Mesendoderm (in vitro differentiated cells): ENCODE measurements around the gene CALCOCO1.
"Not testable (repeated sequence)": the region's sequence is repeated elsewhere in the genome, so short reads cannot be mapped to it uniquely, and the experiment has no call there.

Experiments
- DNase-seq: peaks from one replicate; pipeline ENCODE4 v3.0.0; 2013
- H2AK5ac ChIP-seq: 2 replicates; pipeline ENCODE4 v1.6.1; 2013; ENCODE audit warnings: low read length, inconsistent platforms
- H2BK120ac ChIP-seq: 2 replicates; pipeline ENCODE4 v1.6.1; 2013; ENCODE audit warnings: low read depth, mild to moderate bottlenecking, low read length, moderate library complexity, mixed read lengths
- H2BK15ac ChIP-seq: replicated peaks from 2 replicates; pipeline ENCODE4 v1.6.1; 2013; ENCODE audit warnings: low read depth, mild to moderate bottlenecking, moderate library complexity
- H2BK5ac ChIP-seq: 2 replicates; pipeline ENCODE4 v1.6.1; 2013; ENCODE audit warnings: low read length, inconsistent platforms
- H3K18ac ChIP-seq: 2 replicates; pipeline ENCODE4 v1.6.1; 2013; ENCODE audit warnings: mild to moderate bottlenecking, low read length, mixed read lengths
- H3K23ac ChIP-seq: one replicate; pipeline ENCODE4 v1.6.1; 2013; ENCODE audit warnings: low read length
- H3K27ac ChIP-seq: 2 replicates; pipeline ENCODE4 v1.5.1; 2013; ENCODE audit warnings: low read depth, mild to moderate bottlenecking, inconsistent platforms, low read length, moderate library complexity
- H3K27me3 ChIP-seq: 2 replicates; pipeline ENCODE4 v1.6.1; 2013; ENCODE audit warnings: low read length, control low read depth, mild to moderate bottlenecking, inconsistent platforms; ENCODE audit not compliant: insufficient read depth, poor library complexity
- H3K36me3 ChIP-seq: 2 replicates; pipeline ENCODE4 v1.6.1; 2013; ENCODE audit warnings: low read length, inconsistent platforms; ENCODE audit not compliant: control insufficient read depth, insufficient read depth
- H3K4ac ChIP-seq: one replicate; pipeline ENCODE4 v1.6.1; 2013; ENCODE audit warnings: low read depth, mild to moderate bottlenecking, low read length, moderate library complexity
- H3K4me1 ChIP-seq: 2 replicates; pipeline ENCODE4 v1.6.1; 2013; ENCODE audit warnings: low read depth, low read length, inconsistent platforms; ENCODE audit not compliant: control insufficient read depth
- H3K4me2 ChIP-seq: 2 replicates; pipeline ENCODE4 v1.6.1; 2013; ENCODE audit warnings: low read length
- H3K4me3 ChIP-seq: 2 replicates; pipeline ENCODE4 v1.5.1; 2013; ENCODE audit warnings: mild to moderate bottlenecking, low read length
- H3K56ac ChIP-seq: one replicate; pipeline ENCODE4 v1.6.1; 2013; ENCODE audit warnings: low read length
- H3K79me1 ChIP-seq: 2 replicates; pipeline ENCODE4 v1.6.1; 2013; ENCODE audit warnings: low read length, inconsistent platforms
- H3K79me2 ChIP-seq: 2 replicates; pipeline ENCODE4 v1.6.1; 2013; ENCODE audit warnings: mild to moderate bottlenecking, low read length; ENCODE audit not compliant: control insufficient read depth, insufficient read depth
- H3K9ac ChIP-seq: 2 replicates; pipeline ENCODE4 v1.6.1; 2013; ENCODE audit warnings: low read length, inconsistent platforms
- H4K5ac ChIP-seq: one replicate; pipeline ENCODE4 v1.6.1; 2013; ENCODE audit warnings: low read length
- H4K8ac ChIP-seq: one replicate; pipeline ENCODE4 v1.6.1; 2013; ENCODE audit warnings: low read depth, mild to moderate bottlenecking, control low read depth, low read length, moderate library complexity
- WGBS: extraction: QIAGEN DNeasy Blood & Tissue Kit; methylation state at CpG from one replicate; pipeline ENCODE4 v1.1.7; 2013; ENCODE audit warnings: low lambda C conversion rate, missing lambda C conversion rate; ENCODE audit not compliant: insufficient coverage; ENCODE audit errors: extremely low coverage; 5-methylcytosine and 5-hydroxymethylcytosine counted together

Gene CALCOCO1

DNA sequence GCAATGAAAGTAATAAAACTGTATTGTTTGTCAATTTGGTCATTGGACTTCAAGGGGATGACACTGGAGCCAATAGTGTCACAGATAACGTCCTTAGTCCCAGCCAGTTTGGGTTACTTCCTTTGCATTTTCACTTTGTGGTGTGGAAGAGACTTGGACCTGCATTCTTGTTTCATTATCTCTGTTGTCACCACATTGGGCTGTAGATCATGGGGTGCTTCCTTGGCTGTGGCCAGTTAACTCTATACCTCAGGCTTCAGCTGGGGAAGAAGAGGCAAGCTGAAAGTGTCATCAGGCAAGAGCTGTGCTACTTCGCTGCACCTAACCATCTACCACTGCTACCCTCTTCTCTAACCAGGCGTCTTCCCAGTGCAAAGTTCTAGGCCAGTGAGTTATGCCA is 39.6 kb upstream of the CALCOCO1 start:
- no peaks in the 10 kb centered on the region for H3K79me2 ChIP-seq
- DNase-seq: peak; percentile 54
- no peak overlapping the region for H3K9ac ChIP-seq
- no peaks in the 10 kb centered on the region for H3K36me3 ChIP-seq
- H3K4me1 ChIP-seq: no peaks in the 10 kb centered on the region
- H3K27me3 ChIP-seq: no peaks in the 10 kb centered on the region
- H2AK5ac ChIP-seq: no peak overlapping the region
- H3K18ac ChIP-seq: no peak overlapping the region
- H3K4me3 ChIP-seq: no peak overlapping the region
- no peaks in the 10 kb centered on the region for H3K79me1 ChIP-seq
- no peak overlapping the region for H4K5ac ChIP-seq
- no peak overlapping the region for H3K56ac ChIP-seq
- H3K4ac ChIP-seq: no peak overlapping the region
- no peak overlapping the region for H4K8ac ChIP-seq
- no peak overlapping the region for H2BK120ac ChIP-seq
- no peak overlapping the region for H2BK15ac ChIP-seq
- no CpG with 5 or more reads among the region's 3 CpGs for WGBS
- H3K4me2 ChIP-seq: no peak overlapping the region
- H2BK5ac ChIP-seq: no peak overlapping the region
- H3K27ac ChIP-seq: no peak overlapping the region
- H3K23ac ChIP-seq: no peak overlapping the region

GRCh38 chr12:53765891-53766290 is 38.6 kb upstream of the CALCOCO1 start:
- no CpG with 5 or more reads among the region's 2 CpGs for WGBS
- H3K79me1 ChIP-seq: no peaks in the 10 kb centered on the region

DNA sequence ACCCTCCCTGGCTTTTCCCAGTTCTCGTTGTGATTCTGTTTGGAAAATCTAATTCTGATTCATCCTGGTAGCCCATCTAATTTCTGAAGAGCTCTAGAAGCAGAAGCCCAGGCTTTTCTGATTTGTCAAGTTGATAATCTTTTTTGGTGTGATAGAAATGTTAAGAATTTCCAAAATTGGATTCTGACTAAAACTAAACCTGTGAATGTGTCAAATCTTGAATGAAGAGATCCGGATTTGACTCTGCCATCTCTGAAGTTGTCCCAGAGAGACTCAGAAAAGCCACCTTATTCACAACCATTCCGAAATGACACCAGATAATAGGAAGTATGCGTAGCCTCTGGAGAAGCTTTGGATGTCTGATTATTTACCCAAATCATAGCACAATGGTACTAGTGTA is 37.4 kb upstream of the CALCOCO1 start:
- no peak overlapping the region for H4K8ac ChIP-seq
- H3K23ac ChIP-seq: no peak overlapping the region
- H3K27me3 ChIP-seq: no peaks in the 10 kb centered on the region
- H3K4me2 ChIP-seq: no peak overlapping the region
- no CpG with 5 or more reads among the region's 4 CpGs for WGBS
- no peaks in the 10 kb centered on the region for H3K36me3 ChIP-seq
- H2BK120ac ChIP-seq: no peak overlapping the region
- no peak overlapping the region for H2AK5ac ChIP-seq
- no peak overlapping the region for H3K4ac ChIP-seq
- H2BK5ac ChIP-seq: no peak overlapping the region
- H2BK15ac ChIP-seq: no peak overlapping the region
- no peak overlapping the region for H3K9ac ChIP-seq
- no peaks in the 10 kb centered on the region for H3K4me1 ChIP-seq
- DNase-seq: no peak
- no peak overlapping the region for H4K5ac ChIP-seq
- H3K79me2 ChIP-seq: no peaks in the 10 kb centered on the region
- H3K4me3 ChIP-seq: no peak overlapping the region
- H3K56ac ChIP-seq: no peak overlapping the region
- no peaks in the 10 kb centered on the region for H3K79me1 ChIP-seq
- H3K27ac ChIP-seq: no peak overlapping the region
- no peak overlapping the region for H3K18ac ChIP-seq

More at GRCh38 chr12:53765891-53766290, 38.6 kb upstream of the CALCOCO1 start:
- H3K56ac ChIP-seq: no peak overlapping the region
- H4K5ac ChIP-seq: no peak overlapping the region
- no peak overlapping the region for H4K8ac ChIP-seq
- no peaks in the 10 kb centered on the region for H3K36me3 ChIP-seq
- no peak overlapping the region for H2AK5ac ChIP-seq
- no peak overlapping the region for H3K4me3 ChIP-seq
- no peak overlapping the region for H2BK120ac ChIP-seq
- no peaks in the 10 kb centered on the region for H3K4me1 ChIP-seq
- H3K27me3 ChIP-seq: no peaks in the 10 kb centered on the region
- H3K9ac ChIP-seq: no peak overlapping the region
- H3K23ac ChIP-seq: no peak overlapping the region
- no peak overlapping the region for H2BK15ac ChIP-seq
- H2BK5ac ChIP-seq: no peak overlapping the region
- DNase-seq: no peak
- no peak overlapping the region for H3K4ac ChIP-seq
- H3K79me2 ChIP-seq: no peaks in the 10 kb centered on the region
- no peak overlapping the region for H3K18ac ChIP-seq
- H3K4me2 ChIP-seq: no peak overlapping the region
- H3K27ac ChIP-seq: no peak overlapping the region

DNA sequence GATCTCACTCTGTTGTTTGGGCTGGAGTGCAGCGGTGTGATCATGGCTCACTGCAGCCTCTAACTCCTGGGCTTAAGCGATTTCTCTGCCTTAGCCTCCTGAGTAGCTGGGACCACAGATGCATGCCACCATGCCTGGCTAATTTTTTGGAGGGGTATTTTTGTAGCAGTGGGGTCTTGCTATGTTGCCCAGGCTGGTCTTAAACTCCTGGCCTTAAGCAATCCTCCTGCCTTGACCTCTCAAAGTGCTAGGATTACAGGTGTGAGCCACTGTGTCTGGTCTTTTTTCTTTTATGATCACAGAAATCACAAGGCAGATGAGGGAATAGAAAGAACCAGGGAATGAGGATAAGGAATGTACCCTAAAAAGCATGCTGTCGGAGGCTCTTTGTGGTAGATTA is 35.5 kb upstream of the CALCOCO1 start:
- H4K5ac ChIP-seq, H3K4me1 ChIP-seq, DNase-seq, H3K4me2 ChIP-seq, H4K8ac ChIP-seq, H3K4me3 ChIP-seq, H2BK5ac ChIP-seq, H3K27ac ChIP-seq, H3K56ac ChIP-seq, H3K79me1 ChIP-seq, H2BK120ac ChIP-seq, H3K18ac ChIP-seq, H3K36me3 ChIP-seq, H3K9ac ChIP-seq, H2BK15ac ChIP-seq, H3K79me2 ChIP-seq, H3K27me3 ChIP-seq, H2AK5ac ChIP-seq, H3K23ac ChIP-seq, H3K4ac ChIP-seq: not testable (repeated sequence)
- WGBS: no CpG with 5 or more reads among the region's 3 CpGs

GRCh38 chr12:53761306-53761705 is 34.1 kb upstream of the CALCOCO1 start:
- H2BK5ac ChIP-seq: no peak overlapping the region
- H2AK5ac ChIP-seq: no peak overlapping the region
- H3K18ac ChIP-seq: no peak overlapping the region
- H3K9ac ChIP-seq: no peak overlapping the region
- no peak overlapping the region for H3K4me2 ChIP-seq
- H3K56ac ChIP-seq: no peak overlapping the region
- no peak overlapping the region for H4K8ac ChIP-seq
- no peak overlapping the region for H3K4me3 ChIP-seq
- peaks cover 2% of the 10 kb centered on the region for H3K27me3 ChIP-seq
- no peak overlapping the region for H2BK120ac ChIP-seq
- H3K79me1 ChIP-seq: no peaks in the 10 kb centered on the region
- H3K23ac ChIP-seq: no peak overlapping the region
- H3K27ac ChIP-seq: no peak overlapping the region
- peaks cover 9% of the 10 kb centered on the region for H3K4me1 ChIP-seq
- H3K79me2 ChIP-seq: no peaks in the 10 kb centered on the region
- DNase-seq: no peak
- no peak overlapping the region for H4K5ac ChIP-seq
- H3K4ac ChIP-seq: no peak overlapping the region
- H2BK15ac ChIP-seq: no peak overlapping the region
- no peaks in the 10 kb centered on the region for H3K36me3 ChIP-seq

DNA sequence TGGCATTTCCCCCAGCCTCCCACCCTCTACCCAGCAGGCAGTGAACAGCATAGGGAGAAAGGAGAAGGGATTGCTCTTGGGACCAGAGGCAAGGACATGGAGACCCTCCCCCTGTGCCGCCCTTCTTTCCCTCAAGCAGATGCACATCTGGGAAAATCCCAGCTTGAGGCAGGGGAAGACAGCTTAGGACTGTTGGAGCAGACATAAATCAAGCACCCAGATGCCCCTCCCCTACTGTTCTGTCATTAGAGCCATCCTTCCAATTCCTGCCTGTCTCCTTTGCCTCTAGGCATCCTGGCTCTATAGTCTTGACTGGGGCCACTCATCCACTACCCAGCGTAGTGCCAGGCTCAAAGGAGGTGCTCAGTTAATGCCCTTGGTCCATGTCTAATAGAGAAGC is 32.0 kb upstream of the CALCOCO1 start:
- no peak overlapping the region for H3K4me3 ChIP-seq
- peaks cover 2% of the 10 kb centered on the region for H3K27me3 ChIP-seq
- H3K18ac ChIP-seq: no peak overlapping the region
- H2BK5ac ChIP-seq: no peak overlapping the region
- no peak overlapping the region for H3K9ac ChIP-seq
- H3K4me2 ChIP-seq: no peak overlapping the region
- WGBS: no CpG with 5 or more reads among the region's 2 CpGs
- H3K4ac ChIP-seq: no peak overlapping the region
- H3K4me1 ChIP-seq: peaks cover 11% of the 10 kb centered on the region
- no peak overlapping the region for H2BK120ac ChIP-seq
- no peak for DNase-seq
- H3K36me3 ChIP-seq: no peaks in the 10 kb centered on the region
- H3K27ac ChIP-seq: no peak overlapping the region
- no peak overlapping the region for H4K5ac ChIP-seq
- no peak overlapping the region for H2BK15ac ChIP-seq
- no peak overlapping the region for H3K23ac ChIP-seq
- no peak overlapping the region for H4K8ac ChIP-seq
- no peak overlapping the region for H3K56ac ChIP-seq
- no peaks in the 10 kb centered on the region for H3K79me2 ChIP-seq
- no peak overlapping the region for H2AK5ac ChIP-seq
- no peaks in the 10 kb centered on the region for H3K79me1 ChIP-seq
